Astrocyte (in vitro differentiated cells and primary cell): Measurements from ENCODE around the gene CELSR2. TPM values are rescaled to one million over a fixed set of nuclear protein-coding genes. Genes with fewer than 3 reads are reported as not detected.

Experiments used
- DNase-seq: peaks from one replicate; pipeline ENCODE4 v3.0.0-alpha.2; 2010; ENCODE audit warnings: low read depth
- FAIRE-seq: peaks from 2 replicates; lab custom pipeline; 2011; peaks lifted over from hg19 to GRCh38; lab: Jason Lieb, UNC
- H2AFZ ChIP-seq: 2 replicates; pipeline ENCODE4 v1.6.0; 2012; ENCODE audit warnings: low read depth, low read length, inconsistent platforms
- H3K27ac ChIP-seq: 2 replicates; pipeline ENCODE4 v1.5.1; 2011; ENCODE audit warnings: low read depth, low read length, inconsistent platforms
- H3K27me3 ChIP-seq: 2 replicates; pipeline ENCODE4 v1.6.0; 2011; ENCODE audit warnings: low read length, inconsistent platforms; ENCODE audit not compliant: insufficient read depth
- H3K36me3 ChIP-seq: 2 replicates; pipeline ENCODE4 v1.5.1; 2011; ENCODE audit warnings: low read length, inconsistent platforms; ENCODE audit not compliant: insufficient read depth
- H3K4me1 ChIP-seq: 2 replicates; pipeline ENCODE4 v1.5.1; 2011; ENCODE audit warnings: low read length, inconsistent platforms; ENCODE audit not compliant: insufficient read depth
- H3K4me2 ChIP-seq: 2 replicates; pipeline ENCODE4 v1.6.0; 2012; ENCODE audit warnings: low read length, inconsistent platforms
- H3K4me3 ChIP-seq: 2 replicates; pipeline ENCODE4 v1.5.1; 2011; ENCODE audit warnings: low read depth, mild to moderate bottlenecking, low read length, inconsistent platforms; ENCODE audit not compliant: insufficient read depth
- H3K79me2 ChIP-seq: 2 replicates; pipeline ENCODE4 v1.6.0; 2012; ENCODE audit warnings: mild to moderate bottlenecking, low read length, inconsistent platforms; ENCODE audit not compliant: insufficient read depth
- H3K9ac ChIP-seq: 2 replicates; pipeline ENCODE4 v1.6.0; 2012; ENCODE audit warnings: mild to moderate bottlenecking, low read length, inconsistent platforms
- H3K9me3 ChIP-seq: 2 replicates; pipeline ENCODE4 v1.5.1; 2012; ENCODE audit warnings: low read depth, mild to moderate bottlenecking, low read length, inconsistent platforms; ENCODE audit not compliant: insufficient read depth
- H4K20me1 ChIP-seq: 2 replicates; pipeline ENCODE4 v1.6.0; 2012; ENCODE audit warnings: low read length, inconsistent platforms; ENCODE audit not compliant: insufficient read depth
- H3K27ac Mint-ChIP-seq: one replicate; pipeline ENCODE4 v1.8.0; 2021; ENCODE audit warnings: mild to moderate bottlenecking, mixed read lengths; ENCODE audit not compliant: unreplicated experiment
- H3K27me3 Mint-ChIP-seq: one replicate; pipeline ENCODE4 v1.8.0; 2021; ENCODE audit warnings: low read depth, mixed read lengths; ENCODE audit not compliant: unreplicated experiment
- H3K36me3 Mint-ChIP-seq: one replicate; pipeline ENCODE4 v1.8.0; 2021; ENCODE audit warnings: low read depth, mixed read lengths; ENCODE audit not compliant: unreplicated experiment
- H3K4me1 Mint-ChIP-seq: one replicate; pipeline ENCODE4 v1.8.0; 2021; ENCODE audit warnings: low read depth, mixed read lengths; ENCODE audit not compliant: unreplicated experiment
- H3K4me3 Mint-ChIP-seq: one replicate; pipeline ENCODE4 v1.8.0; 2021; ENCODE audit warnings: mild to moderate bottlenecking, moderate library complexity, mixed read lengths; ENCODE audit not compliant: unreplicated experiment
- H3K9me3 Mint-ChIP-seq: one replicate; pipeline ENCODE4 v1.8.0; 2021; ENCODE audit warnings: mild to moderate bottlenecking, mixed read lengths; ENCODE audit not compliant: unreplicated experiment
- EZH2 ChIP-seq: IDR thresholded peaks from 2 replicates; pipeline ENCODE4 v1.6.1; 2012; ENCODE audit warnings: mild to moderate bottlenecking, low read length, inconsistent platforms; ENCODE audit not compliant: insufficient read depth
- total RNA-seq: library from RNA; stranded (reverse); gene quantifications from 2 replicates; pipeline ENCODE4 v1.2.1, GENCODE V29; 2021
- TF ChIP-seq, protein P1 (sequence below): IDR thresholded peaks from 2 replicates; pipeline ENCODE4 v1.5.1; 2011; ENCODE audit warnings: low read depth, mild to moderate bottlenecking, inconsistent platforms, low read length, moderate library complexity; ENCODE audit not compliant: insufficient read depth

CELSR2 gene
- total RNA-seq, 1 donor from 2014 or later: 10.0 TPM

DNA sequence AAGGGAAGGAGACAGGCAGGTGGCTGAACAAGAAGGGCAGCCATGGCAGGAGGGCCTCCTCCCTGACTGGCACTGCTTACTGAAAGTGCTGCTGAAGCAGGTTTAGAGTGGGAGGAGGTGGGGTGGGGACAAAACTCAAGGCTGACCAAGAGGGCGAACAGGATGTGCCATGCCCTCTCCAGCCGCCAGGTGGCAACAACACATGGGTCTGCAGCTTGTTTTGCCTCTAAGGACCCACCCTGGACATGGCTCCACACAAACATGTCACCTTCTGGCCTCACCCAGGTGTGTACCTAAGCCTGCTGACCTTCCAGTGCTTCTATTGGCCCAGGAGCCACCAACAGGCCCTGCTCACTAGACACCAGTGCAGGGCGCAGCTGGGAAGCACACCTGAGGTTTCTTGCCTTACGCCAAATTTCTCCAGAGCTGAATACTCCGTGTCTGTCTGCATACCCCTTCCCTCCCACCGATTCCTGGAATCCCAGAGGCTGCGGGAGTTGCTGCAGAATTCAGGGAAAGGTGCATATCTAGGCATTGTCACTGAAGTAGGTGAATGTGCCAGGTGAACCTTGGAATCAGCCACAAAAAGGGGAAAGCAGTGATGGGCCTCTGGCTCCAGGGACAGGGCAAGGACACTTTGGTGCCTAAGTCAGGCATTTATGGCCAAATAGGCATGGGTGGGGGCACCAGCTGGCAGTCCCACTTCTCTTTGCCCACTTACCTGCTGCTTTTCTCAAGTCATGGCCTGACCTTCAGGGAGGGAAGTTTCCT, 28.3 kb downstream of the CELSR2 start:
- Mint-ChIP-seq H3K4me1 (peaks cover 35% of the 10 kb centered on the region), H3K27ac (peak overlapping the region; percentile 47), H3K9me3 (no peaks in the 10 kb centered on the region), H3K4me3 (peak overlapping the region; percentile 57), H3K27me3 (no peaks in the 10 kb centered on the region), H3K36me3 (peaks cover 7% of the 10 kb centered on the region)
- Histone ChIP-seq H3K9ac (no peak overlapping the region), H3K4me3 (no peak overlapping the region), H3K27me3 (no peaks in the 10 kb centered on the region), H3K4me2 (peak overlapping the region; percentile 30), H3K9me3 (no peaks in the 10 kb centered on the region), H3K27ac (peak overlapping the region; percentile 31), H3K79me2 (peaks cover 25% of the 10 kb centered on the region), H3K4me1 (peaks cover 52% of the 10 kb centered on the region), H2AFZ (no peak overlapping the region), H3K36me3 (no peaks in the 10 kb centered on the region), H4K20me1 (no peaks in the 10 kb centered on the region)
- FAIRE-seq (no peak), DNase-seq (no peak)
- no peak for TF ChIP-seq EZH2
- TF ChIP-seq, protein P1, sequence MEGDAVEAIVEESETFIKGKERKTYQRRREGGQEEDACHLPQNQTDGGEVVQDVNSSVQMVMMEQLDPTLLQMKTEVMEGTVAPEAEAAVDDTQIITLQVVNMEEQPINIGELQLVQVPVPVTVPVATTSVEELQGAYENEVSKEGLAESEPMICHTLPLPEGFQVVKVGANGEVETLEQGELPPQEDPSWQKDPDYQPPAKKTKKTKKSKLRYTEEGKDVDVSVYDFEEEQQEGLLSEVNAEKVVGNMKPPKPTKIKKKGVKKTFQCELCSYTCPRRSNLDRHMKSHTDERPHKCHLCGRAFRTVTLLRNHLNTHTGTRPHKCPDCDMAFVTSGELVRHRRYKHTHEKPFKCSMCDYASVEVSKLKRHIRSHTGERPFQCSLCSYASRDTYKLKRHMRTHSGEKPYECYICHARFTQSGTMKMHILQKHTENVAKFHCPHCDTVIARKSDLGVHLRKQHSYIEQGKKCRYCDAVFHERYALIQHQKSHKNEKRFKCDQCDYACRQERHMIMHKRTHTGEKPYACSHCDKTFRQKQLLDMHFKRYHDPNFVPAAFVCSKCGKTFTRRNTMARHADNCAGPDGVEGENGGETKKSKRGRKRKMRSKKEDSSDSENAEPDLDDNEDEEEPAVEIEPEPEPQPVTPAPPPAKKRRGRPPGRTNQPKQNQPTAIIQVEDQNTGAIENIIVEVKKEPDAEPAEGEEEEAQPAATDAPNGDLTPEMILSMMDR: peak; percentile 86

DNA sequence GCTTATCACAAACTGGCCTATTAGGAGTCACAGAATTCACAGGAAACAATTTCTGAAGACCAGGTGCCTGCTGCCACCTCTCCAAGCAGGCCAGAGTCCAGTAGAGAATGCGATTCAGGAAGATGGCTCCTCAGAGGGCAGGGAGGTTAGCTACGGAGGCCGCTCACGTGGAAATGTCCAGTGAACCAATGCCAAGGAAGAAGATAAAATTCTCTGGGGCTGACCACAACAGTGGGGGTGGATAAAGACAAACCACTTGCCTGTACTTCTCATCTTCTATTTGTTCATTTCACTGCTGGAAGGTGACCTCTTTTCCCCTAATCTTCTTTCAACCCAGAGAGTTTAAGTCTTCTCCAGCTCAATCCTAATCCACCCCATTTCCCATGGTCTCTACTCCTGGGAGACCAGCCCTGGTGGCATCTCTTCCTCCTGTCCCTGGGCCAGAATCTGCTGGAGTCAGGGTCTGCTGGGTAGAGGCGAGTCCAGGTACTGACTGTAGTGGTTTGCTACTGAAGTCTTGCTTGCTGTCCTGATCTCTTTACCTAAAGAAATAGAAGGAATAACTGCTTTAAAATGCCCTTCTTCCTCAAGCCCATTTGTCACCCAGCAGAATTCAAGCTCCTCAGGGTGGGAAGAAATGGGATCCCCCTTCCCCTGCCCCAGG, 30.4 kb downstream of the CELSR2 start:
- Mint-ChIP-seq H3K27me3 (no peaks in the 10 kb centered on the region), H3K9me3 (no peaks in the 10 kb centered on the region), H3K4me3 (no peak overlapping the region), H3K4me1 (peaks cover 31% of the 10 kb centered on the region), H3K27ac (no peak overlapping the region), H3K36me3 (peaks cover 9% of the 10 kb centered on the region)
- H3K9ac ChIP-seq: no peak overlapping the region
- H2AFZ ChIP-seq: no peak overlapping the region
- TF ChIP-seq EZH2: no peak
- TF ChIP-seq, protein P1: no peak
- H3K4me3 ChIP-seq: no peak overlapping the region
- H3K9me3 ChIP-seq: no peaks in the 10 kb centered on the region
- H3K36me3 ChIP-seq: no peaks in the 10 kb centered on the region
- FAIRE-seq: no peak
- no peak overlapping the region for H3K4me2 ChIP-seq
- H3K27me3 ChIP-seq: no peaks in the 10 kb centered on the region
- no peak overlapping the region for H3K27ac ChIP-seq
- no peaks in the 10 kb centered on the region for H4K20me1 ChIP-seq
- H3K4me1 ChIP-seq: peaks cover 57% of the 10 kb centered on the region
- DNase-seq: no peak
- peaks cover 29% of the 10 kb centered on the region for H3K79me2 ChIP-seq

DNA sequence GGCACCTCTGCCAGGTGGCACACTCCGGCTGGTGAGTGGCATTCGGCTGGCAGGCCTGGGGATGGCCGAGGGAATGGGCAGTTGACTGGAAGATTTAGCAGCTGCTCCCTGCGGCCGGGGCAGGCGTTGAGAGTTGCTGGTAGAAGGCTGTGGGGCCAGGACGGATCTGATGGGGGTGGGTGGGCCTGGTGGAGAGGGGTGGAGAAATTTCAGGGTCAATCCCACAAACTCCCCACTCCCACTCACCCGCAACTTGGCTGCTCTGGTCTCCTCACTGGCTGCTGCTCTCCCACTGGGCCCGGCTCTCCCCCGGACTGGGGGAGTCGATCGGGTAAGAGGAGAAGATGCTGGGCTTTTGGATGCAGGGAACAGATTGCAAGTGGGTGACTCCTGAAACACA, 31.5 kb downstream of the CELSR2 start:
- H3K4me1 Mint-ChIP-seq: peaks cover 19% of the 10 kb centered on the region
- no peak overlapping the region for H3K4me3 Mint-ChIP-seq

More for the DNA sequence above, 31.5 kb downstream of the CELSR2 start:
- no peak overlapping the region for H3K27ac ChIP-seq
- DNase-seq (no peak), FAIRE-seq (no peak)
- H3K27me3 ChIP-seq: no peaks in the 10 kb centered on the region
- TF ChIP-seq EZH2: no peak
- TF ChIP-seq, protein P1: no peak
- peaks cover 29% of the 10 kb centered on the region for H3K79me2 ChIP-seq
- peaks cover 46% of the 10 kb centered on the region for H3K4me1 ChIP-seq
- peak overlapping the region; percentile 99 for H3K4me2 ChIP-seq
- no peak overlapping the region for H2AFZ ChIP-seq
- no peak overlapping the region for H3K27ac Mint-ChIP-seq
- H3K36me3 ChIP-seq: no peaks in the 10 kb centered on the region
- peak overlapping the region; percentile 82 for H3K9ac ChIP-seq
- H3K36me3 Mint-ChIP-seq: peaks cover 9% of the 10 kb centered on the region
- no peak overlapping the region for H3K4me3 ChIP-seq
- no peaks in the 10 kb centered on the region for H3K9me3 Mint-ChIP-seq
- no peaks in the 10 kb centered on the region for H3K27me3 Mint-ChIP-seq
- no peaks in the 10 kb centered on the region for H4K20me1 ChIP-seq
- H3K9me3 ChIP-seq: no peaks in the 10 kb centered on the region
